GM12874 (cell line): ENCODE results near the gene ISL1.

ENCODE experiments used
- TF ChIP-seq, protein P1 (sequence below): IDR thresholded peaks from 2 replicates; pipeline ENCODE4 v1.5.1; 2011; ENCODE audit warnings: low read depth, mild to moderate bottlenecking, control low read depth, low read length, moderate library complexity; ENCODE audit not compliant: insufficient read depth

ISL1 gene

DNA sequence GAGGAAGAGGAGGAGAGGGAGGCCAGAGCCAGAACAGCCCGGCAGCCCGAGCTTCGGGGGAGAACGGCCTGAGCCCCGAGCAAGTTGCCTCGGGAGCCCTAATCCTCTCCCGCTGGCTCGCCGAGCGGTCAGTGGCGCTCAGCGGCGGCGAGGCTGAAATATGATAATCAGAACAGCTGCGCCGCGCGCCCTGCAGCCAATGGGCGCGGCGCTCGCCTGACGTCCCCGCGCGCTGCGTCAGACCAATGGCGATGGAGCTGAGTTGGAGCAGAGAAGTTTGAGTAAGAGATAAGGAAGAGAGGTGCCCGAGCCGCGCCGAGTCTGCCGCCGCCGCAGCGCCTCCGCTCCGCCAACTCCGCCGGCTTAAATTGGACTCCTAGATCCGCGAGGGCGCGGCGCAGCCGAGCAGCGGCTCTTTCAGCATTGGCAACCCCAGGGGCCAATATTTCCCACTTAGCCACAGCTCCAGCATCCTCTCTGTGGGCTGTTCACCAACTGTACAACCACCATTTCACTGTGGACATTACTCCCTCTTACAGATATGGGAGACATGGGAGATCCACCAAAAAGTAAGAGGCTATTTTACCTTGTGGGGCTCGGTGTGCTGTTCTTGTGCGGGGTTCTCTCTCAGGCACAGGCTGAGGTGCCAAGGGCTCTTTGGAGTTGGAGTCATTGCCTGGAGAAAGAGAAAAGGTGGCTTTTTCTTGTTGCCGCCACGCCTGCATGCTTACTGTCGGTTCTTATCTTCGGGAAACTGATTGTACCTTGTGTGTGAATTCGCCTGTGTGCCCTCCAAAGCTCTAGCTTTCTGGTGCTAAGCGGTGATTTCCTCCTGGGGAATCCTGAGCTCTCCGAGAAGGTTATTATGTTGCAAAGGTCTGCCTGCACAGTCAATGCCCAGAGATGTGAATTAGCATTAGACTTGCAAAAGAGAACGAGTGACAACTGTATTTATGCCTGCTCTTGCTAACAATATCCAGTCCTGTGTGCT is at the start of gene ISL1:
ISL1 (plus strand) TSS at position 318 of the 991 bp plus-strand sequence; CDS start at position 542, 224 bp downstream.
- TF ChIP-seq, protein P1, sequence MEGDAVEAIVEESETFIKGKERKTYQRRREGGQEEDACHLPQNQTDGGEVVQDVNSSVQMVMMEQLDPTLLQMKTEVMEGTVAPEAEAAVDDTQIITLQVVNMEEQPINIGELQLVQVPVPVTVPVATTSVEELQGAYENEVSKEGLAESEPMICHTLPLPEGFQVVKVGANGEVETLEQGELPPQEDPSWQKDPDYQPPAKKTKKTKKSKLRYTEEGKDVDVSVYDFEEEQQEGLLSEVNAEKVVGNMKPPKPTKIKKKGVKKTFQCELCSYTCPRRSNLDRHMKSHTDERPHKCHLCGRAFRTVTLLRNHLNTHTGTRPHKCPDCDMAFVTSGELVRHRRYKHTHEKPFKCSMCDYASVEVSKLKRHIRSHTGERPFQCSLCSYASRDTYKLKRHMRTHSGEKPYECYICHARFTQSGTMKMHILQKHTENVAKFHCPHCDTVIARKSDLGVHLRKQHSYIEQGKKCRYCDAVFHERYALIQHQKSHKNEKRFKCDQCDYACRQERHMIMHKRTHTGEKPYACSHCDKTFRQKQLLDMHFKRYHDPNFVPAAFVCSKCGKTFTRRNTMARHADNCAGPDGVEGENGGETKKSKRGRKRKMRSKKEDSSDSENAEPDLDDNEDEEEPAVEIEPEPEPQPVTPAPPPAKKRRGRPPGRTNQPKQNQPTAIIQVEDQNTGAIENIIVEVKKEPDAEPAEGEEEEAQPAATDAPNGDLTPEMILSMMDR, result no peak

DNA sequence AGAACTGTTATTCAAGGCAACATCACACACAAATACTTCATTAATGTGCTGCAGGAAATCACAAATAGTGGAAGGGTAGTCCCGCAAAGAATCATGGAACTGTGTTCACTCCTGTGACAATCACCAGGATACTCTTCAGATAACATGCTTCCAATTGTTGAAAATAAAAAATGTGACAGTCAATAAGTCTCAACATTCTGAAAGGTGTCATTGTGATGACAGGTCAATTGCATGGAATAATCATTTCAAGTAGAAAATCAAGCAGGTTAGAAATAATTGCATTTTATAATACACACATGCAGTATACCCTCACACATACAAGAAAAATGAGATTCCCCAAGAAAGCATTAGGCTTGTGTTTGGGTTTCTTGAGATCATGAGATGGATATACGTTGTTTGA is 46.4 kb upstream of the ISL1 start:
- TF ChIP-seq, protein P1, result no peak

DNA sequence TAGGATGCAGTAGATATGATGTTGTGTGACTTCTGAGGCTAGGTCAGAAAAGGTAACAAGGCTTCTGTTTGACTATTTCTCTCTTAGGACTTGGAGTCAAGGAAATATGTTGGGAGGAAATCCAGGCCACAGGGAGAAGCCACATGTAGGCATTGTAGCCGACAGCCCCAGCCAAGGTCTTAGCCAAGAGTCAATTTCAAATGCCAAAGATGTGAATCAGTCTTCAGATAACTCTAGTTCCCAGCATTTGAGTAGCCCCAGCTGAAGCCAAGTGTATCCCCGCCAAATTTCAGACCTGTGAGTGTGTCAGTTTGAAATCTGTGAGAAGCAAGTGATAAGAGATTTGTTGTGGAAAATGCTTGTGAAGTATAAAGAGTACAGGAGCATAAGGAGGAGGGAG is 38.1 kb upstream of the ISL1 start:
- TF ChIP-seq, protein P1, result no peak

DNA sequence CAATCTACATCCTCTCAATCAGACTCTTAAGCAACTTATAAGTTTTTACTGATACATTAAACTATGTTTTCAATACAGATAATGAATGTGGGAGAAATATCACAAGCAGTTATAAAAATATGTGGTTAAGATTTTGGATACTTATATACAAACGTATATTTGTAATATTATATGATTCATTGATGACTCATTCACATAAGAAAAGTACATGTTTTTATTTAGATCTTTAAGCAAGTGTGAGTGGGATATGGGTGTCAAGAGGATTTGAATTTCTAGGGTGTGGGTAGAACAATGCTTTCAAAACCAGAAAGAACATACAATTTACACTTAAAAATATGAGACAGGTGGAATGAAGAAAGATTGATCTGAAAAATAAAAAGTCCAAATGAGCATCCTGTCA is 36.1 kb upstream of the ISL1 start:
- TF ChIP-seq, protein P1, result no peak

DNA sequence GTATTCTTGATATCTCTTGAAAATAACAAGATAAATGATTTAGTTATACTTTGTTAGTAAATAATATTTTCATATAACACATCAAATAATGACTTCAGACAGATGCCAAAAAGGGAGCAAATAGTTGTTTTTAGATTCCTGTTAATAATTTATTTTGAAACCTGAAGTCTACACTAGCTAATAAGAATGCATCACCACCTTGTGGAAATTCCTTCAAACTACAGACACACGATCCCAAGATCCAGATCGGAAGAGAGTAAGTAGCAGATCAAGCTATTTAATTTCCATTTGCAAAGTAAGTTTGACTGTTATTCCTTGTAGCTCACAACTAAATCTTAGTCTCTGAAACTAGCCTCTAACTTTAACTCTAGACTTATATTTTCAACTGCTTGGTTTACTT is 35.5 kb upstream of the ISL1 start:
- TF ChIP-seq, protein P1, result no peak

DNA sequence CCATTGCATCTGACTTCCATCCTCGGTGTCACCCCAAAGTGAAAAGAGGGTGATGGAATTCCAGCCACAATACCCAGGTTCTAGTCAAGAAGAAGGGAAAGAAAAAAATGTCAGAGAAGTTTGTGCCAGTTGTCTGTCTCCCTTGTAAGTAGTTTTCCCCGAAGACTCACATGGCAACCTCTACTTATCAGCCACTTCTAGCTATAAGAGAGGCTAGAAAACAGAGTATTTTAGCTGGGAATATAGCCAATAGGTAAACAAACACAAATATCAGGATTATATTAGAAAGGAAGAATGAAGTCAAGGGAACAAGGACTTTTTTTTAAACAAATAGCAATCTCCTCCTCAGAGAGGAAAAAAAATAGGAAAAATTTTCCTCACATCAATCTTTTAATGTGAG is 12.2 kb upstream of the ISL1 start:
- TF ChIP-seq, protein P1, result no peak

DNA sequence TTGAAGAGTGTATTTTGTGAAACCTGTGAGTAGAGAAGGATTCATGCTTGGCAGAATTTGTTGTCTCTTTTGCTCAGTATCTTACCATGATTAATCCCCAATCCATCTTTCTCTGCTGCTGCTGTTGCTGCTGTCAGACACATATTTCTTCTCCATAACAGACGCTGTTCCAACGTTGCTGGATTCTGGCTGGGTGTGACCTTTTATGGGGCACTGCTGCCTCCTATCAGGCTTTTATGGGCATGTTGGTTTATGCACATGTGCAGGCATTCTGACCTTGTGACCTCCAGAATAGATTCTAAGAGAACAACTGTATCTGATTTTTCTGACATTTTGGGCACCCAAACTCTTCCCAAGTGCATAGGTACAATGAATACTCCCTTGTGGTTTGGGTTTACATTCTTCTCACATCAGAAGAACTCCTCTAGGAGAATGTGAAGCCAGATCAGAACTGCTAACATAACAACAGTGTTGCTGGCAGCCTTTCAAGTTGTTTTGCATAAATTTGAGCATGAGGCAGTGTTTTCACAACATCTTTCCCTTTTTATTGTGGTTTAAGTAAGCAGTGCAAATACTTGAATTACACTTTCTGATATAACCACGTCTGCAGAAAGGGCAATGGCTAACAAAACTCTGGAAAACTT is 9.2 kb upstream of the ISL1 start:
- TF ChIP-seq, protein P1, result no peak
